Stimulated activated CD4-positive, alpha-beta T cell treated with anti-CD3 and anti-CD28 coated beads, Interleukin-2, amount 100 ng/mL, for 24 hours (primary cell): ENCODE measurements around the gene TADA3.

Experiments
- DNase-seq, 2 donors: peaks; one replicate each; pipeline ENCODE4 v3.0.0-alpha.2; 2020

TADA3 gene

GRCh38 chr3:9760779-9761505 is 31.3 kb downstream of the TADA3 start:
- no peak for DNase-seq

- no peak for DNase-seq
These were observed 34.8 kb downstream of the TADA3 start for GRCh38 chr3:9757427-9757826.

GRCh38 chr3:9754678-9755077 is 37.6 kb downstream of the TADA3 start:
- no peak for DNase-seq

GRCh38 chr3:9750556-9751411 is 41.5 kb downstream of the TADA3 start:
- DNase-seq, result no peak

GRCh38 chr3:9749645-9750555 is 42.4 kb downstream of the TADA3 start, which contains the start of gene OGG1:
Gene OGG1, plus strand, starts transcription at chr3:9749952. Its CDS starts 335 bp downstream, at chr3:9750287.
- DNase-seq, result peak; percentile 95 to 96

GRCh38 chr3:9749296-9749644 is 43.0 kb downstream of the TADA3 start:
- DNase-seq, result no peak

- no peak for DNase-seq
These were observed 44.2 kb downstream of the TADA3 start for GRCh38 chr3:9748031-9748430.

GRCh38 chr3:9747267-9747666 is 45.0 kb downstream of the TADA3 start:
- no peak for DNase-seq

- DNase-seq, result no peak
These were observed 45.9 kb downstream of the TADA3 start for GRCh38 chr3:9746330-9746729.

GRCh38 chr3:9745521-9745920 is 46.8 kb downstream of the TADA3 start:
- DNase-seq, result no peak

- DNase-seq, result no peak
These were observed 48.1 kb downstream of the TADA3 start for GRCh38 chr3:9744162-9744561.

GRCh38 chr3:9743548-9743947 is 48.7 kb downstream of the TADA3 start:
- DNase-seq, result no peak

- DNase-seq, result no peak
These were observed 49.7 kb downstream of the TADA3 start for GRCh38 chr3:9742560-9742959.

GRCh38 chr3:9739181-9739580 is 53.1 kb downstream of the TADA3 start:
- DNase-seq, result no peak

- no peak for DNase-seq
These were observed 55.4 kb downstream of the TADA3 start for GRCh38 chr3:9736831-9737230.

GRCh38 chr3:9732740-9733115 is 59.5 kb downstream of the TADA3 start:
- DNase-seq, result no peak

GRCh38 chr3:9732080-9732739 is 60.1 kb downstream of the TADA3 start:
- peak; percentile 42 to 43 for DNase-seq

- peak; percentile 99 to 100 for DNase-seq
These were observed 60.8 kb downstream of the TADA3 start, which contains the start of gene BRPF1 for GRCh38 chr3:9731206-9732079. Gene BRPF1, plus strand, starts transcription at chr3:9731735. Its CDS starts 2,406 bp downstream, at chr3:9734141.

GRCh38 chr3:9730657-9731205 is 61.5 kb downstream of the TADA3 start:
- no peak for DNase-seq
